DMS153 treated with DMSO at 0.1 percent for 48 hours (cell line): ENCODE results near the gene PJA2.

ENCODE experiments used
- DNase-seq: peaks from one replicate; lab custom pipeline; 2025; ENCODE audit not compliant: unreplicated experiment; lab: John Stamatoyannopoulos, UW

The PJA2 gene

DNA sequence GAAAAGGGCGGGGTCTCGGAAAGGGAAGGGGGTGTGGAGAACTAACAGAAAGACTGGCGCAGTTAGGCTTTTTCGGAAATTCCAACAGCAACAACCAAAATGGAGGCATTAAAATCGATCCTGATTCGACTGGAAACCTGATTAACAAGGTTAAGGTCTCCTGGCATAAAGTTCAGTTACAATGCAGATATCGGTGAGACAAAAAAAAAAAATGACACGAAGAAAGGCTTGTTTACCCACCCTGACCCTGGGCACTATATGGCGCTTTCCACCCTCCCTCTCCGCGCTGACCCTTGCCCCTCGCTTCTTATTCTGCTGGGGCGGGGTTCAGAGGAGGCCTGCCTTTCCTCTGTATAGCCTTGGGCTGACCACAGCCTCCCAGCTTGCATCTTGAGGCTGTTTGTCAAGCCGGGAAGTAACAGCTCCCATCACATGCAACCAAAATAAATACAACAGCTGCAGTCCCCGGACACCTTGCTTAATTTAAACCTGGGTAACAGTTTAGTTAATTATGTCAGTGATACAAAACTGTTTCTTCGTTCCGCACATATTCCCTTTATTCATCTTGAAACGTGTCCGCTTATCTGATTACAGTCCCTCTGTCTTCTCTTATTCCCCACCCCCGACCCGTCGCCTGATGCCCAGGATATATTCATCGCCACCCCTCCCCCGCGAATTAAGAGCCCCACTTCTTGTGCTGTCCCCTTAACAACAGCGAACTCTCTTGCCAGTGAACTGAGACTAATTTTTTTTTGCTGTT is 795 bp upstream of the PJA2 start:
- no peak for DNase-seq

DNA sequence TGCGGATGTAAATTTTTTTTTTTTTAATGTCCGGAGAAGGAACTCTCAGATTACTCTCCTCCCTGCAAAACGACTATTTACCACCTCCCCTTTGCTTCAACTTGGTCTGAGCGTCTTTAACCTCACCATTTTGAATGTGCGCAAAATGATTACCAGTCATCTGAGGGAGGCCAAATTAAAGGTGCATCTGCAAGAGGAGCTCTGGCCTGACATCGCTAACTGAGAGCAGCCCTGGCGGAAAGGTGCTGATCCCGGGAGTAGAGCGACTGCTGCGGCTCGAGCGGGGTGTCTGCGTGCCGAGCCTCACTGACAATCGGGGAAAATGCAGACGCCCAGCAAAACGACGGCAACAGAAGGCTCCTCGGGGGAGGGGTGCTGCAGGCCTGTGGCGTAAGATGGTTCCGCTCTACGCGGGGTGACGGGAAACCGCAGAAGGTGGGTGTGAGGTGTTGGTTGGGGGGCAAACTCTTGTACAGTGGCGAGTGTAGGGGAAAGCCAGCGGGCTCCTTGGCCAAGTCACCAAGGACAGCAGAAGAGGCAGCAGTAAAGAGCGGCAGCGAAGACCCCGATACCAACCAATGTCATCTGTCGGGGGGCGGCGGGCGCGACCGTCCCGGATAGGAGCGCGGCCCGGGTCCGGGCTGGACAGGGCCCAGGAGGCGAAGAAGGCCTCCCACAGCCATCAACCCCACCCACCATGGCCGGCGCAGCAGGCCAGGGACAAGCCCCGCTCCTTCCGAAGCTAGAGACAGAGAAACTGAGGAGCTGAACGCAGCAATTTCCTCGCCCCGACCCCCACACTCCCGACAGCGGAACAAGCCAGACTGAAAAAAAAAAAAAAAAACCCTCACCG is 557 bp downstream of the PJA2 start:
- DNase-seq = no peak

DNA sequence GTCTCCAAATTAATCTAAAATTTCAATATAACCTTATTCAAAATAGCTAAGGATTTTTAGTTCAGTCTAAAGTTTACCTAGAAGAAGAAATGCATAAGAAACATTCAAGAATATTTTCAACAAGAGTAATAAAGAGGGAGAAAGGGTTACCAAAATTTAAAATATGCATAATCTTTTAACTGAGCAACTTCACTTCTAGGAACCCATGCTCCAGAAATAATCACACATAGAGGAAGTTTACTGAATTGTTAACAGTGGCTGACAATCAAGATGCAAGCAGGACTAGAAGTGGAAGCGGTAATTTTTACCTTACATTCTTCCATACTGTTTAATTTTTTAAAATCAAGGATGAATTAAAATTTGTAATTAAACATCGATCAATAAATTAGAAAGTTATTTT is 1.9 kb downstream of the PJA2 start:
- DNase-seq = no peak

DNA sequence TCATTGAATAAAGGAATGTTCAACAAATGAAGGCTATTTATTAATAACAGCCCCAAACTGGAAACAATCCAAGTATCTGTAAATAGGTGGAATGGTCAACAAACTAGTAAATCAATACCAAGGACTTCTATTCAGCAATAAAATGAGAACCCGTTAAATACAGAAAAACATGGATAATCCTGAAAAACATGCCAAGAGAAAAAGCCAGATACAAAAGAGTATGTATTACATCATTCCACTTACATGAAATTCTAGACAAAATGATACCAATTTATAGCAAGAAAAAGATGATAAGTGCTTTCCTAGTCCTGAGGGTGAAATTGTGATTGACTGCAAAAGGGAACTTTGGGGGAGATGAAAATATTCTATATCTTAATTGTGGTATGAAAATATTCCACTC is 3.1 kb downstream of the PJA2 start:
- no peak for DNase-seq

- DNase-seq = no peak
These were observed 5.3 kb downstream of the PJA2 start for GRCh38 chr5:109404428-109404960.

DNA sequence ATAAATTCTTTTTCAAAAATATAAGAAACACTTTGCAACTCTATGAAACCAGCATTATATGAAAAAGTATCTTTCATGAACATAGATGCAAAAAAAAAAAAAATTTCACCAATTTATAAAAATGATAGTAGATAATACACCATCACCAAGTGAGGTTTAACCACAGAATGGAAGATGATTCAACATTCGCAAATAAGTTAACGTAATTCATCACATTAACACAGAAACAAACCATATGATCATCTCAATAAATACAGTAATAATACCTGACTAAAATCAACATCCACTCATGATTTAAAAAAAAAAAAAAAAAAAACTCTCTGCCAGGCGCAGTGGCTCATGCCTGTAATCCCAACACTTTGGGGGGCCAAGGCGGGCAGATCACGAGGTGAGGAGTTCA is 6.3 kb downstream of the PJA2 start:
- no peak for DNase-seq

- no peak for DNase-seq
These were observed 10.5 kb downstream of the PJA2 start for GRCh38 chr5:109399092-109399759.

DNA sequence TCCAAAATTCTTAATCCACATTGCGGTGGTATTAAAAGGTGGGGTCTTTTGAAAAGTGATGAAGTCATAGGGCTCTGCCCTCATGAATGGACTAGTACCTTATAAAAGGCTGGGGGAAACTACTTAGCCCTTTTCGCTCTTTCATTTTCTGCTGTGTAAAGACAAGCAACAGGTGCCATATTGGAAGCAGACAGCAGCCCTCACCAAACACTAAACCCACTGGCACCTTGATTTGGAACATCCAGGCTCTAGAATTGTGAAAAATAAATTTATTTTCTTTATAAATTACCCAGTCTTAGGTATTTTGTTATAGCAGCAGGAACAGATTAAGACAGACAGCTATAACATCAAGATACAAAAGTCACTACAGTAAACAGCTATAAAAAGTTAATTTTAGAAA is 12.8 kb downstream of the PJA2 start:
- no peak for DNase-seq

GRCh38 chr5:109394806-109395205 is 15.0 kb downstream of the PJA2 start:
- DNase-seq = no peak

DNA sequence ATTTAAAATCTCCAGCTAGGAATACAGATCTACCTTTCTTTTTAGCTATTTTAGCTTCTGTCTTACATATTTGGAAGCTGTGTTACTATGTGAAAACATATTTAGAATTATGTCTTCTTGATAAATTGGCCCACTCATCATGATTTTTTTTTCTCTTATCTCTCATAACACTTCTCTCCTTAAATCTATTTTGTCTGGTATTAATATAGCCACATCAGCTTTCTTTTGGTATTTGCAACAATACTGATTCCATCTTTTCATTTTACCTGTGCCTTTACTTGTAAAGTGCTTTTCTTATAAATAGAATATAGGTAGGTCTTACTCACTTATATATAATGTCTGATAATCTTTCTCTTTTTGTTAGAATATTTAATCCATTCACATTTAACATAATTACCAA is 19.6 kb downstream of the PJA2 start:
- DNase-seq = no peak

GRCh38 chr5:109388407-109388806 is 21.4 kb downstream of the PJA2 start:
- DNase-seq = no peak

DNA sequence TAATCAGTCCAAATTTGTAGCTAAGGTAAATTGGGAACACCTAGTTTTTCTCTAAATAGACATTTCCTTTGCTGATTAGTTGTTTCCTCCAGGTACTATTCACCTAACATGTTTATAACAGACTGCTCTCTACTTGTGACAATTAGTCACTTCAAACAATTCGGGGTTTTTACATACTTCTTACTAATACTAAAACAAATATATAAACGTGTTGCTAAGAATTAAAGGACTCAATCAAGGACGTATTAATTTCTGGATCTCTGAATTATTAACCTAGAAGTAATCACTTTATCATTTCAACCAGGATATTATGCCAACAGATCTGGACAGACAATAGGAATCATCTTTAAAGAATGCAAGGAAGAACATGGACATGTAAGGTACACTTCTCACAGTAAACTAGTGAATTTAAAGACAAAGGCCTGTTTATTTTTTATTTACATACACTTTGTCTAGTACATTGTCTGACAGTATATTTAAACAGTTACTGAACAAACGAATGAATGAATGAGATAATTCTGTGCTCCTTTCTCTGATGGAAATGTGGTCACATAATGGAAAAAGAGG is 22.3 kb downstream of the PJA2 start:
- no peak for DNase-seq

DNA sequence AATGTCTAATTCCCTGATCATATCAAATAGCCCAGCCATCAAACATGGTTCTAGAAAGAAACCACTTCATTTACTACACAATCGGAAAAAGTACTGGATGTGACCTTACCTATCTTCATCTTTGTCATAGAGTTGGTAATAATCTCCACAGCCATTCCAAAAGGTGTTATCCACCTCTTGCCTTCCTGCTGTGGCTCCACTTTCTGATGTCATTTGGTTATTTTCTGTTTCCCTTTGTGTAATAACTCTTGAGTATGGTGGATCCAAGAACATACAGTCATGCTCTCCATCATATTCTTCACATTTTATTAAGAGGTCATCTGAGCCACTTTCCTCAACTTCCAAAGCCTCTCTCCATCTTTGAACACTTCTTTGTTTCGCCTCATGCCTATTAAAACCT is 31.7 kb downstream of the PJA2 start:
- DNase-seq = no peak

DNA sequence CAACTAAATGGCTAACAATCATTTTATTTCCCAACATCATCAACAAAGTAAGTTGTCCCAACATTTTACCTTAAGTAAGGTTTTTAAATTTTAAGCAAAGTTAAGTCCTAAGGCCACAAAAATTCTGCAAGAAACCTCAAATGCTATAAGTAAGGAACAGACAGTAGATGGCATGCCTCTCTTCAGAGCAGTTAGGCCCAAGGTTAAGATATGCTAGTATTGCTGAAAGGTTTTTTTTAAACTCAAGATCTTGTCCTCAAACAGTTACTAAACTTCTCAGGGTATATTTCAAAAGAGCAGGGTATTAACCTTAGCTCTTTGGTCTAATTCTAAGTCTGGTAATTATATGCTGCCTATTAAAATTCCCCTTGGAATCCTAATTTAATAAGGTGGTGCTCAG is 35.1 kb downstream of the PJA2 start:
- DNase-seq = no peak

GRCh38 chr5:109373932-109374331 is 35.8 kb downstream of the PJA2 start:
- DNase-seq = no peak

- DNase-seq = no peak
These were observed 39.4 kb downstream of the PJA2 start for GRCh38 chr5:109370343-109370742.

DNA sequence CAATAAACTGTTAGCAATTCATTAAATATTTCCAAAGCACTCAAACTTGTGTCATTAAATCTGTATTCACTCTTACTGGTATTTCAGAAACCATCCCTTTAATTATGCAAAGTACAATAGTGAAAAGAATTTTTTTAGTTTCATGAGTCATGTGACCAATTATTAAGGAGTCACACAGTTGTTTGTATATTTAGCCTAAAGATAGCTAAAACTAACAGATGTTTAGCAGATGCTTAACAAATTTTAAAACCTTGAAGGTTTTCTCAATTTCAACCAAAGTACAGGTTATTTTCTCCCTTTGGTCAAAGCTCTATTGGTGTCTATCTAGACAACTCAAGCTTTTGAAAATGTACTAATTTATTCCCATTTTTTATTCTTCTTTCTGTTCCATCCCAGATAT is 44.1 kb downstream of the PJA2 start:
- no peak for DNase-seq

DNA sequence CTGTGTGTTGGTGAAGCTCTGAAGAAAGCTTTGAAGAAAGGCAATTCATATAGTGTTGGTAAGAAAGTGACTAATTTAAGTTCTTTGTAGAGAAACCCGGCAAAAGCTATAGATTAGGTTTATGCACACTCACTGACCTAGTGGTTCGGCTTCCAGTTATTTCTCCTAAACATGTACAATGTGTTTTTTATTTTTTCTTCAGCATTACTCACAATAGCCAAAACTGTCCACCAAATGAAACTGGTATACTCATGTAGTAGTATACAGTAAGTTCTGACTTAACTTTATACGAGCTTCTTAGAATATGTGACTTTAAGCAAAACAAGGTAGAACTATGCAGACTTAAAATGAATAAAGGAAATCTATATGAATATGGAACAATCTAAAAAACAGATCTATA is 44.8 kb downstream of the PJA2 start:
- no peak for DNase-seq

DNA sequence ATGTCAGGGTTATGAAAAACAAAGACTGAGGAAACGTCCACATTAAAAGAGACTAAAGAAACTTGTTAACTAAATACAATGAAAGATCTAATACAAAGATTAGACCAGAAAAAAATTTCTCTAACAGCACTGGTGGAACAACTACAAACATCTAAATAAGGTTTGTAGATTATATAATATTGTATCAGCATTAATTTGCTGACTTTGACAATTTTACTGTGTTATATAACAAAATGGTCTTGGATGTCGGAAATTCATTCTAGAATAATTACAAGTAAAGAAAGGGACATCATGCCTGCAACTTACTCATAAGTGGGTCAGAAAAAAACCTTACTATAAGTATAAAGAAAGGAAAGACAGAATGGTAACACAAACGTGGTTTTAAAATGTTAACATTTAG is 50.1 kb downstream of the PJA2 start:
- DNase-seq = no peak

GRCh38 chr5:109357807-109358206 is 52.0 kb downstream of the PJA2 start:
- DNase-seq = no peak

- DNase-seq = no peak
These were observed 55.0 kb downstream of the PJA2 start for GRCh38 chr5:109354761-109355160.
